HK-2 (cell line): ENCODE data around the gene HYAL1.
"Not testable (repeated sequence)": the region's sequence is repeated elsewhere in the genome, so short reads cannot be mapped to it uniquely, and the experiment has no call there.

Experiments used
- DNase-seq: peaks from one replicate; pipeline ENCODE4 v3.0.0-alpha.2; 2018; ENCODE audit not compliant: unreplicated experiment

The HYAL1 gene

GRCh38 chr3:50318615-50319014 lies 15.2 kb upstream of the HYAL1 start:
- no peak for DNase-seq

- no peak for DNase-seq
These were observed 14.8 kb upstream of the HYAL1 start for GRCh38 chr3:50318163-50318562.

GRCh38 chr3:50317300-50317699 lies 13.9 kb upstream of the HYAL1 start:
- DNase-seq, result no peak

GRCh38 chr3:50316657-50317242 lies 13.4 kb upstream of the HYAL1 start:
- DNase-seq, result peak; percentile 83

- DNase-seq, result no peak
These were observed 11.4 kb upstream of the HYAL1 start for GRCh38 chr3:50314816-50315215.

GRCh38 chr3:50314342-50314741 lies 11.0 kb upstream of the HYAL1 start:
- DNase-seq, result no peak

- not testable (repeated sequence) for DNase-seq
These were observed 8.7 kb upstream of the HYAL1 start for GRCh38 chr3:50312041-50312440.

GRCh38 chr3:50304601-50305000 lies 1.2 kb upstream of the HYAL1 start:
- no peak for DNase-seq

GRCh38 chr3:50302095-50303012 lies 1.0 kb downstream of the HYAL1 start:
- no peak for DNase-seq

GRCh38 chr3:50300681-50301254 lies 2.6 kb downstream of the HYAL1 start:
- DNase-seq, result no peak

- no peak for DNase-seq
These were observed 3.3 kb downstream of the HYAL1 start for GRCh38 chr3:50299929-50300680.

- DNase-seq, result no peak
These were observed 3.8 kb downstream of the HYAL1 start for GRCh38 chr3:50299638-50299928.

GRCh38 chr3:50298836-50299637 lies 4.3 kb downstream of the HYAL1 start, which contains the start of the genes HYAL3 and NAA80:
Gene HYAL3, minus strand, starts transcription at chr3:50299405. Its CDS starts 3,803 bp downstream, at chr3:50295602.
Gene NAA80, minus strand, starts transcription at chr3:50299405. Its CDS starts 1,942 bp downstream, at chr3:50297463.
- peak; percentile 98 for DNase-seq

- no peak for DNase-seq
These were observed 5.3 kb downstream of the HYAL1 start for GRCh38 chr3:50297896-50298725.

- no peak for DNase-seq
These were observed 6.0 kb downstream of the HYAL1 start for GRCh38 chr3:50297384-50297775.

- no peak for DNase-seq
These were observed 6.5 kb downstream of the HYAL1 start for GRCh38 chr3:50296721-50297383.

- no peak for DNase-seq
These were observed 7.6 kb downstream of the HYAL1 start for GRCh38 chr3:50295553-50296431.

GRCh38 chr3:50294492-50295403 lies 8.6 kb downstream of the HYAL1 start:
- no peak for DNase-seq
